HepG2 (cell line): Measurements from ENCODE around the gene TNXB. TPM values are rescaled to one million over a fixed set of nuclear protein-coding genes. Genes with fewer than 3 reads are reported as not detected.

ENCODE experiments used
- HMG20B ChIP-seq: conservative IDR thresholded peaks from 2 replicates; pipeline ENCODE4 v1.6.1; 2016; ENCODE audit warnings: missing genetic modification reagents, missing compliant biosample characterization
- HMGXB3 ChIP-seq: sonication (generic); formaldehyde crosslinking; IDR thresholded peaks from 2 replicates; pipeline ENCODE4 v1.4.0; 2020; ENCODE audit warnings: missing genetic modification reagents, borderline replicate concordance
- HNRNPLL ChIP-seq: fragments of 200-400 bp; formaldehyde crosslinking; IDR thresholded peaks from 2 replicates; pipeline ENCODE4 v1.6.1; 2017; ENCODE audit warnings: mild to moderate bottlenecking, low read depth, low read length; ENCODE audit not compliant: poor library complexity, severe bottlenecking
- PHF20 ChIP-seq: sonication (generic); formaldehyde crosslinking; IDR thresholded peaks from 2 replicates; pipeline ENCODE4 v1.5.0; 2020; ENCODE audit warnings: mild to moderate bottlenecking, missing genetic modification reagents
- RERE ChIP-seq: IDR thresholded peaks from 2 replicates; pipeline ENCODE4 v1.6.1; 2016; ENCODE audit warnings: low read depth, missing genetic modification reagents, missing compliant biosample characterization
- RFXAP ChIP-seq: sonication (generic); formaldehyde crosslinking; IDR thresholded peaks from 2 replicates; pipeline ENCODE4 v1.4.0; 2020; ENCODE audit warnings: missing genetic modification reagents, borderline replicate concordance
- TBL1XR1 ChIP-seq: fragments of 150-350 bp; IDR thresholded peaks from 2 replicates; pipeline ENCODE4 v1.6.1; 2014; ENCODE audit warnings: borderline replicate concordance, low read length; ENCODE audit not compliant: partially characterized antibody
- THAP7 ChIP-seq: sonication (generic); formaldehyde crosslinking; IDR thresholded peaks from 2 replicates; pipeline ENCODE4 v1.8.1; 2023; ENCODE audit warnings: mild to moderate bottlenecking, missing genetic modification reagents
- TOE1 ChIP-seq: sonication (generic); formaldehyde crosslinking; IDR thresholded peaks from 2 replicates; pipeline ENCODE4 v1.4.0; 2020; ENCODE audit warnings: mild to moderate bottlenecking, missing genetic modification reagents
- ZBTB33 ChIP-seq: sonication (generic); formaldehyde crosslinking; IDR thresholded peaks from 2 replicates; pipeline ENCODE4 v1.4.0; 2020; ENCODE audit warnings: missing genetic modification reagents
- ZNF639 ChIP-seq: conservative IDR thresholded peaks from 2 replicates; pipeline ENCODE4 v1.6.1; 2018; ENCODE audit warnings: missing genetic modification reagents
- ZNF703 ChIP-seq: sonication (generic); formaldehyde crosslinking; IDR thresholded peaks from 2 replicates; pipeline ENCODE4 v1.5.1; 2020; ENCODE audit warnings: missing genetic modification reagents, mild to moderate bottlenecking, moderate library complexity, borderline replicate concordance
- ZNF891 ChIP-seq: sonication (generic); formaldehyde crosslinking; IDR thresholded peaks from 2 replicates; pipeline ENCODE4 v1.5.0; 2020; ENCODE audit warnings: mild to moderate bottlenecking, missing genetic modification reagents
- polyA plus RNA-seq, 8 experiments: library from polyadenylated mRNA; depleted of rRNA in 3 of 8; stranded (reverse) in 7 of 8; unstranded in 1 of 8; fragments of >200 nt; fragmentation: Illumina TruSeq in 4 of 8; extraction: Trizol in 4 of 8; gene quantifications; 2 replicates each; pipeline versions ENCODE4 v1.2.1 to v1.2.3, GENCODE V29; 2011 to 2016; ENCODE audit warnings: low read depth in 4 of 8, missing spikeins in 1 of 8, mixed read lengths in 1 of 8; ENCODE audit not compliant: insufficient read depth in 1 of 8
- total RNA-seq, 5 experiments: library from RNA; depleted of rRNA; stranded (reverse); fragments of >200 nt; fragmentation: Illumina TruSeq; extraction: Trizol; gene quantifications; 2 replicates each; pipeline ENCODE4 v1.2.3, GENCODE V29; 2016; ENCODE audit warnings: low read depth in 1 of 5

TNXB gene
- total and polyA plus RNA-seq, 2 of the 13 experiments (the other 11 are each of a cell fraction or from before 2014, with no cell fraction given) = 1.6 to 2.7 TPM

- TF ChIP-seq THAP7 (CRISPR knock-in tag) (no peak), HNRNPLL (peak; percentile 65), TBL1XR1 (no peak), RERE (CRISPR knock-in tag) (no peak), PHF20 (CRISPR knock-in tag) (0 out of 2 replicates have a peak, but pooled peaks have one; percentile 38), ZNF639 (CRISPR knock-in tag) (no peak), ZNF703 (CRISPR knock-in tag) (no peak), ZBTB33 (no peak), RFXAP (CRISPR knock-in tag) (peak; percentile 53; the same call in 1 of the 2 replicates), HMGXB3 (CRISPR knock-in tag) (no peak), HMG20B (CRISPR knock-in tag) (no peak), ZNF891 (CRISPR knock-in tag) (no peak), TOE1 (no peak; the same call in 1 of the 2 replicates)
Measured at GRCh38 chr6:32087574-32088486, 21.3 kb downstream of the TNXB start (continued).
